ENCODE data around the gene SUFU. TPM values are rescaled to one million over a fixed set of nuclear protein-coding genes. Genes with fewer than 3 reads are reported as not detected.

Gene SUFU
- total and polyA plus RNA-seq, 2 donors from 2014 or later, result 6.5 to 18.9 TPM

DNA sequence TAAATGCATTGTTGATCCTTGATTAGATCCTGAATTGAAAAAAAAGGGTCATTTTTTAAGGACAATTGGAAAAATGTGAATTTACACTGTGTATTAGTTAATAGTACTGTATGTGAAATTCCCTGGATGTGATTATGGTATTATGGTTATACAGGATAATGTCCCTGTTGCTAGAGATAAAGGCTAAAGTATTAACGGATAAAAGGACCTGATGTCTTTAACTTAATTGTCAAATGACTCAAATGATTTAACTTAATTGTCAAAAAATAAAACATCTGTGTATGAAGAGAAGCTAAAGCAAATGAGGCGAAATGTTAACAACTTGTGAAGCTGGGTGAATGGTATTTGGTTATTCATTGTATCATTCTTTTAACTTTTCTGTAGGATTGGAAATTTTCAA is 48.8 kb downstream of the SUFU start:
- no peak for FAIRE-seq
- DNase-seq, result no peak
- Histone ChIP-seq H3K4me1 (ENCODE audit: control insufficient read depth in 2 of 3, insufficient read depth in 2 of 3, low read depth in 1 of 3, low read length in 3 of 3) (no peaks in the 10 kb centered on the region), H3K36me3 (ENCODE audit: control insufficient read depth in 2 of 3, insufficient read depth in 3 of 3, low read length in 3 of 3) (peaks cover 0 to 7% (median 4%) of the 10 kb centered on the region in 3 donors), H3K27ac (ENCODE audit: low read depth in 2 of 2, low read length in 2 of 2) (no peak overlapping the region), H3K9me3 (ENCODE audit: control insufficient read depth in 2 of 3, insufficient read depth in 1 of 3, low read length in 3 of 3) (no peaks in the 10 kb centered on the region), H3K9ac (ENCODE audit: low read length in 3 of 3) (no peak overlapping the region), H3K27me3 (ENCODE audit: control insufficient read depth, insufficient read depth, low read length) (no peaks in the 10 kb centered on the region), H3K4me3 (ENCODE audit: low read length in 3 of 3) (no peak overlapping the region)
- intact Hi-C loops (cut with DNase I), result no loop called here
- TF ChIP-seq, protein P1, sequence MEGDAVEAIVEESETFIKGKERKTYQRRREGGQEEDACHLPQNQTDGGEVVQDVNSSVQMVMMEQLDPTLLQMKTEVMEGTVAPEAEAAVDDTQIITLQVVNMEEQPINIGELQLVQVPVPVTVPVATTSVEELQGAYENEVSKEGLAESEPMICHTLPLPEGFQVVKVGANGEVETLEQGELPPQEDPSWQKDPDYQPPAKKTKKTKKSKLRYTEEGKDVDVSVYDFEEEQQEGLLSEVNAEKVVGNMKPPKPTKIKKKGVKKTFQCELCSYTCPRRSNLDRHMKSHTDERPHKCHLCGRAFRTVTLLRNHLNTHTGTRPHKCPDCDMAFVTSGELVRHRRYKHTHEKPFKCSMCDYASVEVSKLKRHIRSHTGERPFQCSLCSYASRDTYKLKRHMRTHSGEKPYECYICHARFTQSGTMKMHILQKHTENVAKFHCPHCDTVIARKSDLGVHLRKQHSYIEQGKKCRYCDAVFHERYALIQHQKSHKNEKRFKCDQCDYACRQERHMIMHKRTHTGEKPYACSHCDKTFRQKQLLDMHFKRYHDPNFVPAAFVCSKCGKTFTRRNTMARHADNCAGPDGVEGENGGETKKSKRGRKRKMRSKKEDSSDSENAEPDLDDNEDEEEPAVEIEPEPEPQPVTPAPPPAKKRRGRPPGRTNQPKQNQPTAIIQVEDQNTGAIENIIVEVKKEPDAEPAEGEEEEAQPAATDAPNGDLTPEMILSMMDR (IDR thresholded peaks at IDR 0.05; ENCODE audit: borderline replicate concordance, extremely low read depth, insufficient read depth), result no peak

DNA sequence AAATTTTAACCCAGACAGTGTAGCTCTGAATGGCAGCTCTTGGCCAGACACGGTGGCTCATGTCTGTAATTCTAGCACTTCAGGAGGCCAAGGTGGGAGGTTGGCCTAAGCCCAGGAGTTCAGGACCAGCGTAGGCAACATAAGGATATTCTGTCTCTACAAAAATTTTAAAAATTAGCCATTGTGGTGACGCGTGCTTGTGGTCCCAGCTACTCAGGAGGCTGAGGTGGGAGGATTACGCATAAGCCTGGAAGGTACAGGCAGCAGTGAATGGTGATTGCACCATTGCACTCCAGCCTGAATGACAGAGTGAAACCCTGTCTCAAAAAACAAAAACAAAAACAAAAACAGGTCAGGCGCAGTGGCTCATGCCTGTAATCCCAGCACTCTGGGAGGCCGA is 50.0 kb downstream of the SUFU start:
- DNase-seq (no peak), FAIRE-seq (no peak)
- Histone ChIP-seq H3K36me3 (ENCODE audit: control insufficient read depth in 2 of 3, insufficient read depth in 3 of 3, low read length in 3 of 3) (peaks cover 0 to 7% (median 4%) of the 10 kb centered on the region in 3 donors), H3K9ac (ENCODE audit: low read length in 3 of 3) (no peak overlapping the region), H3K4me1 (ENCODE audit: control insufficient read depth in 2 of 3, insufficient read depth in 2 of 3, low read depth in 1 of 3, low read length in 3 of 3) (no peaks in the 10 kb centered on the region), H3K27me3 (ENCODE audit: control insufficient read depth, insufficient read depth, low read length) (no peaks in the 10 kb centered on the region), H3K27ac (ENCODE audit: low read depth in 2 of 2, low read length in 2 of 2) (no peak overlapping the region), H3K4me3 (ENCODE audit: low read length in 3 of 3) (no peak overlapping the region), H3K9me3 (ENCODE audit: control insufficient read depth in 2 of 3, insufficient read depth in 1 of 3, low read length in 3 of 3) (no peaks in the 10 kb centered on the region)
- TF ChIP-seq, protein P1 (IDR thresholded peaks at IDR 0.05; ENCODE audit: borderline replicate concordance, extremely low read depth, insufficient read depth), result no peak
- intact Hi-C loops (cut with DNase I), result no loop called here

DNA sequence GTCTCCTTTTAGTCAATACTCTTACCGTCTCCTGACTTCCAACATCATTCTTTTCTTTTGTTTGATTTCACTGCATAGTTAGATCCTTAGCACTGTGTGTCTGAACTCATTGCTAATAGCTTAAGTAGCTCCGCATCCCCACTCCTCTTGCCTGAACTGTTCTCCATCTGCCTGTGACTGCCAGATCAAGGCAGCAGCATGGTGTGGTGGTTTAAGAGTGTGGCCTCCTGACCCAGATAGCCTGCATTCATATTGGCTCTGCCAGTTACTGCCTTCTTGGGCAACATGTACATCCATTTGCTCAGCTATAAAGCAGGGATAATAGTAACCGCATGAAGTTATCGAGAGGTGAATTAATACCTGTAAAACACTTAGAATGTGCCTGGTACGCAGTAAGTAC is 50.8 kb downstream of the SUFU start:
- TF ChIP-seq, protein P1 (IDR thresholded peaks at IDR 0.05; ENCODE audit: borderline replicate concordance, extremely low read depth, insufficient read depth), result no peak

DNA sequence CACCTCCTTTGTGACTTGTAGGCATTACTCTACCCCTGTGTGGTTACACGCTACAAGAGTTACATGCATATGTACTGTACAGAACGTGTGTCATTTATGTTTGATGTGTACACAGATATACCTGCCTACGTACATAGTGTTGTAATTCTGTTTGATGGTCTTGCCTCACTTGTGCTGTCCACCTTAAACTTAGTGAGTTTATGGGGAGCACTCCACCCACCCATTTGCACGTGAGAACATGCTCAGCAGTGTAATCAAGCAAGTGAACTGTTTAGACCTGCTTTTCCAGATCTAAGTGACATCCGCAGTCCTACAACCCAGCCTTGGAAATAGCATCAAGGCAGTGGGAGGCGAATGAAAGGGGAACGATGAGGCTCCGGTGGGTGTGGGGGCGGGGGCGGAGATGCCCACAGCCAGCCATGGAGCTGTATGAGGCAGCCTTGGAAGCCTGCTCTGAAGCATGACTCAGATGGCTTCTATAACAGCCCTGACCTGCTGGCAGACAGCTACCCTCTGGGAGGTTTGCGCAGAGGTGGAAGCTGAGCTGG is 52.1 kb downstream of the SUFU start:
- Histone ChIP-seq H3K36me3 (ENCODE audit: control insufficient read depth in 2 of 3, insufficient read depth in 3 of 3, low read length in 3 of 3) (peaks cover 0 to 5% (median 4%) of the 10 kb centered on the region in 3 donors), H3K9ac (ENCODE audit: low read length in 3 of 3) (peak overlapping the region in 1 of 3 donors; percentile 19), H3K27ac (ENCODE audit: low read depth in 2 of 2, low read length in 2 of 2) (no peak overlapping the region), H3K27me3 (ENCODE audit: control insufficient read depth, insufficient read depth, low read length) (no peaks in the 10 kb centered on the region), H3K9me3 (ENCODE audit: control insufficient read depth in 2 of 3, insufficient read depth in 1 of 3, low read length in 3 of 3) (no peaks in the 10 kb centered on the region), H3K4me1 (ENCODE audit: control insufficient read depth in 2 of 3, insufficient read depth in 2 of 3, low read depth in 1 of 3, low read length in 3 of 3) (no peaks in the 10 kb centered on the region), H3K4me3 (ENCODE audit: low read length in 3 of 3) (no peak overlapping the region)
- DNase-seq, result peak in 2 of 5 donors; percentile 16 to 22
- intact Hi-C loops (cut with DNase I), result no loop called here
- FAIRE-seq, result no peak
- TF ChIP-seq, protein P1 (IDR thresholded peaks at IDR 0.05; ENCODE audit: borderline replicate concordance, extremely low read depth, insufficient read depth), result no peak

More for the DNA sequence above, 50.8 kb downstream of the SUFU start:
- Histone ChIP-seq H3K27me3 (ENCODE audit: control insufficient read depth, insufficient read depth, low read length) (no peaks in the 10 kb centered on the region), H3K4me1 (ENCODE audit: control insufficient read depth in 2 of 3, insufficient read depth in 2 of 3, low read depth in 1 of 3, low read length in 3 of 3) (no peaks in the 10 kb centered on the region), H3K9ac (ENCODE audit: low read length in 3 of 3) (no peak overlapping the region), H3K27ac (ENCODE audit: low read depth in 2 of 2, low read length in 2 of 2) (no peak overlapping the region), H3K9me3 (ENCODE audit: control insufficient read depth in 2 of 3, insufficient read depth in 1 of 3, low read length in 3 of 3) (no peaks in the 10 kb centered on the region), H3K4me3 (ENCODE audit: low read length in 3 of 3) (no peak overlapping the region), H3K36me3 (ENCODE audit: control insufficient read depth in 2 of 3, insufficient read depth in 3 of 3, low read length in 3 of 3) (peaks cover 0 to 7% (median 4%) of the 10 kb centered on the region in 3 donors)
- no peak for DNase-seq
- FAIRE-seq, result no peak
- intact Hi-C loops (cut with DNase I), result no loop called here
